ENCODE measurements around the gene NKAIN2. TPM values are rescaled to one million over a fixed set of nuclear protein-coding genes. Genes with fewer than 3 reads are reported as not detected.

Gene NKAIN2
- total RNA-seq, 2 donors from 2014 or later = 2.4 to 2.7 TPM

DNA sequence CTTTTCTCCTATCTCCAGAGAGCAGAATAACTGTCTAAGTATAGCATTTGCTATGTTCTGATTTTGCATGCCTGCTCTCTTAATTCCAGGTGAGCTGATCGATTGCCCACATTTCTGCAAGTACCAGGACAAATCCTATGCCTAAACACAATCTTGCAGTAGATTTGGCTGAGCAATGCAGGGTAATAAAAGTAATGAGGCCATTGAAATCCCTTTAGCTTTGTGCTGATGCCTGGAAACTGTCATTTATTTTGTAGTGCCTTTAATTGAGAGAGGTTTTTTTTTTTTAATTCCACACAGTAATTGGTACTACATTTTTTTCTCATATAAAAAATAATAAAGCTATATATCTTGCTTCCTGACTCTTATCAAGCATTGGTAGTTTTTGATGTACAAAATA is 252.3 kb downstream of the NKAIN2 start:
- DNase-seq = no peak
- no peak for ATAC-seq
- intact Hi-C loops (cut with DNase I) = no loop called here

DNA sequence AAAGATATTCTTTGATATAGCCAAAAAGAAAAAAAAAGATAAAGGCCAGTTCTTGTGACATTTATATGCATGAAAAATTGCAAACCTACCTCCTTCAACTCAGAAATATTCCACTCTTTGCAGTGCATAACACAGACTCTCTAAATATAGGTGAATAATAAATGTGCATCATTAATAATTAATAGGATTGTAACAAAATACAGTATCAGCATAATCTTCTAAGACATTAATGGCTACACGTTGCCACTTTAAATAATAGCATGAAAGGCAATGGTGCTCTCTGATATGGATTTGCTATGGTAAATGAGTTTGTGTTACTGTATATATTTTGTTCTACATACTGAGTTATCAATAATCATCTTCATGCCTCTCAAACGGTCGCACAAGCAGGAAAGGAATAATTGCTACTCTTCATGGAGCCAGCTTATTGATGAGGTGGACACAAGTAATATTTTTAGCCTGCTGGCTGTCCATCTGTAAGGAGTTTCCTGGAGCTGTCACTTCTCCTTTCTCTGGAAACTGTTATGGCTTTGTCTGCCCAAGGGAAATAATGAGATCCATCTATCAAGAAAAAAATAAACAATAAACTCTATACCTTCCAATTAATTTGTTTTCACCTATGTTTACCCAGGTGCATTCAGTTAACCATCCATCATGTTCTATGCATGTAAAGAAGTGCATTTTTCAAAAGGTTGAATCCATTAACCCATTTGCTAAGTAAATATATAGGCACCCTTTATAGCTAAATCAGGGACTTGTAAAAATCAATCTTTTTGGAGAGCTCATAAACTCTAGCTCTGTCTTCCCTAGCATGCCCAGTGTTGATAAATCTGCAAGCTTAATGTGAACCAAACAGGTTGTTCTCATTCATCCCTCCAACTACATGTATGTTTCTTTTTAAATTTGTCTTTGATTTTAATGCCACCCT is 253.0 kb downstream of the NKAIN2 start:
- ATAC-seq (no peak), DNase-seq (no peak)
- intact Hi-C loops (cut with DNase I) = no loop called here

DNA sequence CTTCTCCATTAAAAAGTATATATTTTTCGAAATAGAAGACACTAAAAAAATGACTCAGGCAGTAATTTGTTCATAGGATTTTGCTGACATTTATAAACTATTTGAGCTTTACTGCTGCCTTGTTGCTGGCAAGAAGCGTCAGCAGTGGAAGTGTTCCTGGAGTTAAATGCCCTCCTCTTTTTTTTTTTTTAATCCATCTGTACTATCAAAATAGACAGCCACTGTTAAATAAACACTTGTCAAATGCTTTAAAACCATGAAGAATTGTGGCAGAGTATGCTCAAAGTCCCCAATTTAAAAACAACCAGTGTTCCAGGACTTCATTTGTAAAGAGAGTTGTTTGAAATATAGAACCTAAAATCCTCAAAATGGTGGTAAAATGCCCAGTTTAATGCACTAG is 253.8 kb downstream of the NKAIN2 start:
- intact Hi-C loops (cut with DNase I) = no loop called here
- ATAC-seq (no peak), DNase-seq (no peak)

DNA sequence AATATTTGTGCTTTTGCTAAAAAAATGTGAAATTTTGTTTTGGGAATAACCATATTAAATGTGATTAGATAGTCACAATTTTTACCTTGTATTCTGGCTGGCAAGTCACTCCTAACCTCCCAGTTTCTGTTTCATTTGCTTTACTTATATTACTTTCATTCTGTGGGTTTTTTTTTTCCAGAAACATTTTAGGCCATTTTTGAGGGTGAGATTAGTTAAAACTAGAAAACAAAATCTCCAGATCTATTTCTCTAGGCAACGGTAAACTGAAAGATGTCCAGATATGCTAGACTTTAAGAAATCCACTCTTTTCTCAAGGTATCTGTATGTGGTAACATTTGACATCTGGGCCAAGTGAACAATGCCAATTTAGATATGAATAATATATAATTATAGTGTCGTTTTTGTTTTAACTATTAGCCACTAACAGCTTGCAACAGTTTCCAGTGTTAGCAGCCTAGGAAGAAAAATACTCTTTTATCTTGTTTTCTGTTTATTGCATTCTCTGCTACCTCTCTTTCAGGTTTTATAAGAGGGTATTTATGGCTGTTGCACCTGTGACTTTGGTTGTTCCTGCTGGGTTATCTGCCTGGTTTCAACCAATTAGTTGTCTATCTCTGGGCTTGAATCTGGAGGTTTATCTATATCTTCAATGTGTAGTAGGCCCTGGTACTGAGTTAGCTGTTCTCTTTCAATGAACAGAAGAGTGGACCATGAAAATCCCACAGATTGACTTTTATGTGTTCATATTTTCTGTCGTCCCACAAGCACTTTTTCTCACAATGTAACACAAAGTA is 260.9 kb downstream of the NKAIN2 start:
- intact Hi-C loops (cut with DNase I) = no loop called here
- no peak for ATAC-seq
- DNase-seq = no peak

DNA sequence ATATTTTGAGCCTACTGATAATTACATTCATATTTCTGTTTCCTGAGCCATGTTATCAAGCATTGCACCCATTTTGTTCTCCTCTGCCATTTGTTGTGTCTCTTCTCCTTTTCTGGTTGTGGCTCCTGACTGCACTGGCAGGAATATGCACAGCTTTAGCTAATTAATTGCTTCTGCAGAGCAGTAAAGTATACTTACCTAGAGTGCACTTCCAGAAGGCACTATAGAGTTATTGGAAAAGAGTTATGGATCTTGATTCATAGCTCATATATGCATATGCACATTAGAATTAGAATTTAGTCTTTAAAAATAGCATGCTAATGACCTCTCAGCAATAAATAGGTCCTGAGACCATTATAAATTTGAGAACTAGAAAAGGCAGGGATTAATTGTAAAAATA is 262.6 kb downstream of the NKAIN2 start:
- DNase-seq = no peak
- intact Hi-C loops (cut with DNase I) = no loop called here

DNA sequence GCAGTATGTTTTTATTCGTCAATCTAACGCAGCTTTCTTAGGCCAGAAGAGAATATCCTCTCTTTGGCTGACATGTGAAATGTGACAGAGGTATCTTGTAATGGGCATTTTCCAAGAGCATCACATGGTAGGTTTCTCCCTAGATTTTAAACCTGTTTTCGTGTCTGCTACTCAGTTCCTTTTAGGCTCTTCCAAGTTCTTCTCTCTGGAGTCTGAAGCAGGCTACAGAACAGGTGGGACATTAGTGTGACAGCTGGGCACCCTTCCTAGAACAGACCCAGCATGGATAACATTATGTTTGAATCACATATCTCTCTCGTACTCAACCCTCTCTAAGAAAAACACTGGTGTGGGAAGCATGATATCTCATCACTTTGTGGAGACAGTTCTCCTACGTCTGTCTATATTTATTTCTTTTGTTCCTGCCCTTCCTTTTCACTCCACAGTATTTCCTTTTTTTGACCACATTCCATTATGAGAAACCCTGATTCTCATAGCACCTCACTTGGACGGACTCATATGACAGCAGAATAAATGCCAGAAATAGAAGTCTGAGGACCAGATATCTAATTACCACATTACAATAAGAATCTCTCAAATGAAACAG is 263.4 kb downstream of the NKAIN2 start:
- intact Hi-C loops (cut with DNase I) = no loop called here
- ATAC-seq = no peak

More for the DNA sequence above, 262.6 kb downstream of the NKAIN2 start:
- no peak for ATAC-seq

DNA sequence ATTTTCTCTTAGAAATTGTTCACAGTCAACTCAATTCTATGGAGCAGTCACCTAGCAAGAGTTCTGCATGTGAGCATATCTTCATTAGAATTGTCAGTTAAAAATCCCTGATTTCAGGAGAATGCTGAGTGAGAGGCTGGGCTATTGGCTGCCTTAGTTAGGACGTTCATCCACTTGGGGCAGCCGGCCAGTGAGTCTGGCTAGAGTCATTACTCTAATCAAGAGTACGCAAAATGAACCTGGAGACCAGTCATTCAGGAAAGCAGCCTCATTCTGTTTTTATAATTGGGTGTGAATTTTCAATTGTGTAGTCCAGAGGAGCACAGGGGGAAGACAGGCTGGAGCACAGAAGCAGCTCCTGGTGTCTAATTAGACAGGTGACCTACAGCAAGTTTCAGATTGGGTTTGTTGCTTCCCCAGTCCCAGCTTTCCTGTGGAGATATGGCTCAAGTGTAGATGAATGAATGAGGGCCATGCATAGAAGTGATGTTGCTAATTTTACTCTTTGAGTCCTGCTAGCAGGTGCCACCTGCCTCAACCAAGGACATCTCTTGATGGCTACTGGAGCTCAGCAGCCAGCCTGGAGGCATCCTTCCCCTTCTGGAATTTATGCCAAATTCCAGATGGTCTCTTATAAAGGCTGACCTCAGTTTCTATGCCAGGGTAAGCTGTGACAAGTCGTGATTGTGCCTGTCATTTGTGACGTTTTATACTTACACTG is 265.7 kb downstream of the NKAIN2 start:
- intact Hi-C loops (cut with DNase I) = no loop called here
- DNase-seq (peak; percentile 18), ATAC-seq (peak; percentile 23 to 84)

More for the DNA sequence above, 263.4 kb downstream of the NKAIN2 start:
- no peak for DNase-seq

DNA sequence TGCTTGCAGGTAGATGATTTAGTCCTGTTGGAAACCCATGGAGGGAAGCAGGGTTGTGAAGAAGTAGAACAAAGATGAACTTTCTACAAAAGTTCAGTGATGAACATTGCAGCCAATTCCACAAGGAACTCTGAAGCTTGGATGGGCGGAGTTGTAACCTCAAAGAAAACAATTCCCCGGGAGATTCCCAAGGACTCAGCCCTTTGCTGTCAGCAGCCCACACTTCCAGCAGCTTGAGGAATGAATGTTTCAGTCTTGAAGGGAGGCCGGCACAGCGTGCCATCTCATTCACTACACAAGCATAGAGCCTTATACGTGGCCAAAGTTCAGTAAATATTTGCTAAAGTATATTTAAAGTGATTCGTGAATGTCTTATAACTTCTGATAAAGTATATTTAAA is 269.4 kb downstream of the NKAIN2 start:
- intact Hi-C loops (cut with DNase I) = no loop called here
- DNase-seq (no peak), ATAC-seq (peak in 1 of 2 donors; percentile 18)

DNA sequence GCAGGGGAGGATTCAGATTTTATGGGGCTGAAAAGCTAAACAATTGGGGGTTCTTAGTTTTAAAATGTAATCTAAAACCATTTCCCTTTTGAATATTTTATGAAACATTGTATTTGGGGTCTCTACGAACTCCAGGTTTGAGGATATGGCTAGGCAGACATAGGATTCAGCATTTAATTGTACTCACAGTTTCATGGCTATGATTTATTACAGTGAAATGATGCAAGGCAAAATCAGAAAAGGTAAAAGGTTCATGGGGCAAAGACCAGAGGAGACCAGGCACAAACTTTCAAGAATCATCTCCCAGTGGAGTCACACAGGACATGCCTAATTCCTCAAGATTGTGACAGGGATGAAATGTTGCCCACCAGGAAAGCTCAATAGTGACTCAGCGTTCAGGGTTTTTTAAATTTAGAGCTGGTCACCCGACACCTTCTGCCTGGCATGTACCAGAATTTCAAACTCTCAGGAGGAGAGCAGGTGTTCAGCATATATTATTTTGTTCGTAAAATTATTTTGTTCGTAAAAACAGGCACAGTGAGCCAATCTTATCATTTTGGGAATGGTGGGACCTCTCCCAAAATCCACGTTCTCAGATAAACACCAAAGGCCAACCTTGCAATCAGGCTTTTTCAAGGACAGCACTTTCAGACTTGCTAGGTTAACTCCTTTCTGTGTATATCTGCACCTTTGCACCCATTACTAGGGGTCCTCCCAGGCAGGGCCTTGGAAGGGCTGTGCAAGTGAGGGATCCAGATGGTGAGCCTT is 270.3 kb downstream of the NKAIN2 start:
- DNase-seq = no peak
- intact Hi-C loops (cut with DNase I) = no loop called here
- ATAC-seq = no peak

DNA sequence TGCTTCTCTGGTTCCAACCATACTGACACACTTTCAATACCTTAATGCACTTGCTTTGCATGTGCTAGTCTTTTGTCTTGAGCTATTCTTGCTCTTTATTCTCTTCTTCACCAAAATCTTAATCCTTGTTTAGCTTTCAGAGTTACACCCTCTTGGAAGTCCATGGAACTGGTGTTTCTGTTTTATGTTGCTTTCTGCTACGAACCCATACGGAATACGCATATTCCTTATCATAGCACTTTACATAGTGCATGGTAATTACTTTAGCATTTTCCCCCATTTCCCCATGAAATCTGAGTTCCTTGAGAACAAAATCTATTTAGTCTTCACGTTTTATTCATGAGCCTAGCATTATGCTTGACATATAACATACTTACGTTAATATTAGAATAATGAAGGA is 270.9 kb downstream of the NKAIN2 start:
- DNase-seq = no peak
- intact Hi-C loops (cut with DNase I) = no loop called here
- no peak for ATAC-seq

DNA sequence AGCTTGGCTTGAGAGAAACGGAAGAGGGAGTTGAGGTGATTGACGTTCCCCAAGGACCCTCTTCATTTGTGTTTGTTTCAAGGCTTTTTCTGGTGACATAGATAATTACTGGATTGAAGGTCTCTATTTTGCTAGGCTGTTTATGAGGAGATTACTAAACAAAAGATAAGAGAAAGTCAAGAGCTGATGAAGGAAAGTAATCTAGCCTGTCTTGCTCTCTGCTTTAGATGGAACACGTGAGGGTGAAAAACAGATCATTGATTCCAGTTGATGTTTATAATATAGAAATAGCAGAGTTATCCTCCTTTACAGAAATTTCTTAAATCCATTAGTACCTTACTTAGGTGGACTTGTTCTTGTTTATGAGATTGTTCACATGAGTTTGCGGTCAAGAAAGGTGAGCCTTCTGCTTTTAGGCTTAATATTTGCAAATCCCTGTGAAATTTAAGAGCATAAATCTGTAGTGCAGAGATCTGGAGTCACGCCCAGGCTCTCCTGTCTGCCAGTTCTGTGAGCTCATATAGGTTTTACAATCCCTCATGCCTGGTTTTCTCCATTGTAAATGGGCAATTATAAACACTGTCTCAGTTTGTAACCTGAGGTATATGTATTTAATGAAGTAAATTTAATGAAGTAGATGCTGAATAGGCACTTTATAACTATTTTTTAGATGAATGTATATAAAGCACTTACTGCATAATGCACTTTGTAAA is 272.8 kb downstream of the NKAIN2 start:
- ATAC-seq (no peak), DNase-seq (no peak)
- intact Hi-C loops (cut with DNase I) = no loop called here

DNA sequence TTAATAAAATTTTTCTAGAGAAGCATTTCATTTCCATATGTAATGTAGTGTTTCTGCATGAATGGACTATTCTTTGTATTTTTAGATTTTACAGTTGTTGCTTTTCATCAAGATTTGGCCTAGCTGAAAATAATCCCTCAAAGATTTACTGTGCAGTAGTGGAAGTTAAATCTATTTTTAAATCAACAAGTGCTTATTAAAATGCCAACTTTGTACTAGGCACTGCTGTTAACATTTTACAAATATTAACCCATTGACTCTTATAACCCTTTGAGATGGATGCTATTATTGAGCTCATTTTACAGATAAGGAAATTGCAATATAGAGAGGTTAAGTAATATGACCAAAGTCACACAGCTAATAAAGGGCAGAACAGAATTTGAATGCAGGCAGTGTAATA is 274.5 kb downstream of the NKAIN2 start:
- DNase-seq = no peak
- no peak for ATAC-seq
- intact Hi-C loops (cut with DNase I) = no loop called here

DNA sequence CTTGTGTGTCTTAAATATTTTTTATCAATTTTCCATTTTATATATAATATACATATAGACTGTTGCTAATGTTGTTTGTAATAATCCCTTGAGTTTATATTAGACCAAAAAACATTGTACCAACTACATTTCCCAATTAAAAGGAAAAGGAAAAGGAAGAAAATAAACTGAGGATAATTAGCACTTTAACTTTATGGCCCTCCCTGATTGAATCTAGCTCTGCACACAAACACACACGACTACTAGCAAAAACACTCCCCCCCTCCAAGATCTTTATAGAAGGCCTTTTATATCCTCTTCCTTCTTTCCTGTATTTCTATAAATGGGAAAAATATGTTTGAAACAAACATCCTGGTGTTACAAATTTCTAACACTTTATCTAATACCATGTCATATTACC is 276.8 kb downstream of the NKAIN2 start:
- DNase-seq = no peak
- ATAC-seq = no peak
- intact Hi-C loops (cut with DNase I) = no loop called here

DNA sequence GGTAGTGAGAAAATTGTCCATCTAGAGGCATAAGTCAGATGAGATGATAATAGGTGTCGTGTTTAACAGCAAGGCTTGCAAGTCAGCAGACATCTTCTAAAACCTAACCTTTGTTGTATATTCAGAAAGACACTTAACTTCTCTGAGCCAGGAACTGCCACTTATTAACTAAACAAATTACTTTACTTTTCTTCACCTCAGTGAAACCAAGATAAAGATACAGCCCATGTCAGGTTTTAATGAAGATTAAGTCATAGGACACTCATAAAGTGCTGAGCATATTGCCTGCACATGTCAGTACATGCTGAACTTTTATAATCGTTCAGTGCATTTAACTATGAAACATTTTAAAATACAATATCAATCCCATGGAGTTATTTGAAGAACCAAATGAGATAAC is 286.8 kb downstream of the NKAIN2 start:
- DNase-seq (no peak), ATAC-seq (no peak)
- intact Hi-C loops (cut with DNase I) = no loop called here

DNA sequence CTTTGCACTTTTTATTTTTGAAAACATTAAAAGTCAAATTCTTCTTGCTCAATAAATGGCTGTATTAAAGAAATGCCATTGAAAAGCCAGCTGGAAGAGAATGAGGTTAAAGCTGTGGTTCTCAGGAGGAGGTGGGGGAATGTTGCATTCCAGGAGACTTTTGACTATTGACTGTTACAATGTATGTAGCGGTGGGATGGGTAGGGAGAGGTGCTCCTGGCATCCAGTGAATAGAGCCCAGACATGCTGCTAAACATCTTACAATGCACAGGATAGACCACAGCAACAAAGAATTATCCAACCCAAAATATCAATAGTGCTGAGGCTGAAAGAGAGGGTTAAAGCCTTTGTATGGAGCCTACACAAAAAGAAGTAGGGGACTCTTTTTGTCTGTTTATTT is 295.9 kb downstream of the NKAIN2 start:
- intact Hi-C loops (cut with DNase I) = no loop called here
- ATAC-seq (no peak), DNase-seq (no peak)

DNA sequence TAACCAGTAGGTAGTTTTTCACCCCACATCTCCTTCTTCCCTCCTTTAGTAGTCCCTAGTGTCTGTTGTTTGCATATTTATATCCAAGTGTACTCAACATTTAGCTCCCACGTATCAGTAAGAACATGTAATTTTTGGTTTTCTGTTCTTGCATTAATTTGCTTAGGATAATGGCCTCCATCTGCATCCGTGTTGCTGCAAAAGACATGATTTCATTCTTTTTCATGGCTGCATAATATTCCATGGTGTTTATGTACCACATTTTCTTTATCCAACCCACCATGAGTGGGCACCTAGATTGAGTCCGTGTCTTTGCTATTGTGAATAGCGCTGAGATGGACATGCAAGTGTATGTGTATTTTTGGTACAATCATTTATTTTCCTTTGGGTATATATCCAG is 306.8 kb downstream of the NKAIN2 start:
- no peak for DNase-seq
- ATAC-seq = no peak
- intact Hi-C loops (cut with DNase I) = no loop called here

DNA sequence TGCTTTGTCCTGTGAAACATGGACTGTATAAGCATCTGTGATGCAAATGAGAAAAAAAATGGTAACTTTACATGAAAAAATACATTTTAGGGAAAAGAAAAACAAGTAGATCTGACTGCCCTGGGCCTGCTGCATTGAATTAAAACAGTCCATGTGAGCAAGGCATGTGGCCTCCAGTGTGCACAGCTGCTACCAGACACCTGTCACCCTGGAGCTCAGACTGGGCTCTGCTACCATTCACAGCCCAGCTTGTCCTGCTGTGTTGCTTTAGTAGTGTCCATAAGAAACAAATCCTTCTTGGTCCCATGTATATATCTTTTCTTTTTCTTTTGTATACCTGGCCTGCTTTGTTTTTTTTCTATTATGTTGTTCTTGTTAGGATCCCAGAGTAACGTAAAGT is 315.9 kb downstream of the NKAIN2 start:
- DNase-seq = no peak
- no peak for ATAC-seq
- intact Hi-C loops (cut with DNase I) = no loop called here

DNA sequence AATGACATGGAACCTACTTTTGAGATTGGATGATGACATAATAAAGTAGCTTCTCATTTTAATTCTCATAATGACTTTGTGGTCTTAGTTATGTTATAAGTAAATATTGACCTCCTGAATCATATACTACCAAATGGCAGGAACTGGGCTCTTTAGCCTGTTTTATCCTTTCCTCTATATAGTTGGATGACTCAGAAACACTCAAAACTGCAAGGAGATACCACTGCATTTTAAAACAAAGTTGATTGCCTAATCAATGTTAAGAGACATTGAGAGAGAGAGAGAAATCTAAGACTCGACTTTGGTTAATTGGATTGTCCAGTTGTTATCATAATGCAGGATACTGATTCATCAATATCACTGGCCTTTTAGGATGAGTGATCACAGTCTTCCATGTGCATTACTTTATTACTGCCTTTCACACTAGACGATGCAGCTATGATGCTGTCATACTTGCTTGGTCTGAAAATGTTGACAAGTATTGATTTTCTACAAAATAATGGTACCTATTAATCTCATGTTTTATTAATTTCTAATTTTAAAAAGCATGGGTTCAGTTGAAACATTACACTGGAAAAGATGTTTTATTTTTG is 320.0 kb downstream of the NKAIN2 start:
- intact Hi-C loops (cut with DNase I) = no loop called here
- DNase-seq (no peak), ATAC-seq (no peak)

Measured in left cardiac atrium (tissue), 4 donors.